Keratinocyte (primary cell): ENCODE results near the gene CAPN11.

Source experiments
- EZH2 ChIP-seq: IDR thresholded peaks from one replicate; pipeline ENCODE4 v1.6.1; 2012; ENCODE audit warnings: inconsistent platforms, mild to moderate bottlenecking, low read length, moderate library complexity
- TF ChIP-seq, protein P1 (sequence below), 3 experiments: IDR thresholded peaks in 1 of 3; conservative IDR thresholded peaks in 1 of 3; optimal IDR thresholded peaks in 1 of 3; 2 replicates in 2 of 3; 3 replicates in 1 of 3; pipeline versions ENCODE3 to v1.5.1; 2011; ENCODE audit warnings: low read length in 3 of 3, mild to moderate bottlenecking in 3 of 3, moderate library complexity in 2 of 3, control low read depth in 1 of 3, inconsistent platforms in 1 of 3; ENCODE audit not compliant: insufficient read depth in 2 of 3; ENCODE audit errors: extremely low read depth in 1 of 3

- TF ChIP-seq, protein P1, sequence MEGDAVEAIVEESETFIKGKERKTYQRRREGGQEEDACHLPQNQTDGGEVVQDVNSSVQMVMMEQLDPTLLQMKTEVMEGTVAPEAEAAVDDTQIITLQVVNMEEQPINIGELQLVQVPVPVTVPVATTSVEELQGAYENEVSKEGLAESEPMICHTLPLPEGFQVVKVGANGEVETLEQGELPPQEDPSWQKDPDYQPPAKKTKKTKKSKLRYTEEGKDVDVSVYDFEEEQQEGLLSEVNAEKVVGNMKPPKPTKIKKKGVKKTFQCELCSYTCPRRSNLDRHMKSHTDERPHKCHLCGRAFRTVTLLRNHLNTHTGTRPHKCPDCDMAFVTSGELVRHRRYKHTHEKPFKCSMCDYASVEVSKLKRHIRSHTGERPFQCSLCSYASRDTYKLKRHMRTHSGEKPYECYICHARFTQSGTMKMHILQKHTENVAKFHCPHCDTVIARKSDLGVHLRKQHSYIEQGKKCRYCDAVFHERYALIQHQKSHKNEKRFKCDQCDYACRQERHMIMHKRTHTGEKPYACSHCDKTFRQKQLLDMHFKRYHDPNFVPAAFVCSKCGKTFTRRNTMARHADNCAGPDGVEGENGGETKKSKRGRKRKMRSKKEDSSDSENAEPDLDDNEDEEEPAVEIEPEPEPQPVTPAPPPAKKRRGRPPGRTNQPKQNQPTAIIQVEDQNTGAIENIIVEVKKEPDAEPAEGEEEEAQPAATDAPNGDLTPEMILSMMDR (optimal IDR thresholded peaks at IDR 0.05 in 1 of 3, IDR thresholded peaks at IDR 0.05 in 1 of 3, conservative IDR thresholded peaks at IDR 0.05 in 1 of 3; ENCODE audit: extremely low read depth in 1 of 3, insufficient read depth in 2 of 3, low read length in 3 of 3): no peak
- TF ChIP-seq EZH2: no peak
Observed at GRCh38 chr6:44220913-44221290, 62.3 kb downstream of the CAPN11 start.
